NCI-H1436 (cell line): ENCODE measurements around the gene SYNPO2.

Experiments
- DNase-seq: peaks from one replicate; lab custom pipeline; 2025; lab: John Stamatoyannopoulos, UW

The SYNPO2 gene

GRCh38 chr4:119080721-119081541 lies 192.3 kb downstream of the SYNPO2 start:
- no peak for DNase-seq

- DNase-seq, result no peak
These were observed 192.8 kb downstream of the SYNPO2 start for GRCh38 chr4:119081542-119081859.

GRCh38 chr4:119081943-119082342 lies 193.3 kb downstream of the SYNPO2 start:
- DNase-seq, result no peak

- DNase-seq, result no peak
These were observed 194.0 kb downstream of the SYNPO2 start for GRCh38 chr4:119082661-119083060.

GRCh38 chr4:119084513-119084912 lies 195.9 kb downstream of the SYNPO2 start:
- no peak for DNase-seq

- DNase-seq, result no peak
These were observed 198.5 kb downstream of the SYNPO2 start for GRCh38 chr4:119087121-119087520.

GRCh38 chr4:119087656-119088055 lies 199.0 kb downstream of the SYNPO2 start:
- DNase-seq, result peak; percentile 12

GRCh38 chr4:119093042-119093827 lies 204.6 kb downstream of the SYNPO2 start:
- no peak for DNase-seq

GRCh38 chr4:119097282-119097900 lies 208.7 kb downstream of the SYNPO2 start:
- no peak for DNase-seq

GRCh38 chr4:119098306-119098705 lies 209.7 kb downstream of the SYNPO2 start:
- no peak for DNase-seq

GRCh38 chr4:119099227-119099810 lies 210.7 kb downstream of the SYNPO2 start:
- DNase-seq, result no peak

GRCh38 chr4:119100655-119101054 lies 212.0 kb downstream of the SYNPO2 start:
- no peak for DNase-seq

- DNase-seq, result no peak
These were observed 214.6 kb downstream of the SYNPO2 start for GRCh38 chr4:119103263-119103662.

GRCh38 chr4:119104644-119105273 lies 216.1 kb downstream of the SYNPO2 start:
- no peak for DNase-seq

- DNase-seq, result no peak
These were observed 217.0 kb downstream of the SYNPO2 start for GRCh38 chr4:119105605-119106004.

- DNase-seq, result no peak
These were observed 217.7 kb downstream of the SYNPO2 start for GRCh38 chr4:119106036-119107000.

GRCh38 chr4:119110121-119110520 lies 221.5 kb downstream of the SYNPO2 start:
- DNase-seq, result no peak
